Measurements from ENCODE around the gene DOCK3.

The DOCK3 gene

DNA sequence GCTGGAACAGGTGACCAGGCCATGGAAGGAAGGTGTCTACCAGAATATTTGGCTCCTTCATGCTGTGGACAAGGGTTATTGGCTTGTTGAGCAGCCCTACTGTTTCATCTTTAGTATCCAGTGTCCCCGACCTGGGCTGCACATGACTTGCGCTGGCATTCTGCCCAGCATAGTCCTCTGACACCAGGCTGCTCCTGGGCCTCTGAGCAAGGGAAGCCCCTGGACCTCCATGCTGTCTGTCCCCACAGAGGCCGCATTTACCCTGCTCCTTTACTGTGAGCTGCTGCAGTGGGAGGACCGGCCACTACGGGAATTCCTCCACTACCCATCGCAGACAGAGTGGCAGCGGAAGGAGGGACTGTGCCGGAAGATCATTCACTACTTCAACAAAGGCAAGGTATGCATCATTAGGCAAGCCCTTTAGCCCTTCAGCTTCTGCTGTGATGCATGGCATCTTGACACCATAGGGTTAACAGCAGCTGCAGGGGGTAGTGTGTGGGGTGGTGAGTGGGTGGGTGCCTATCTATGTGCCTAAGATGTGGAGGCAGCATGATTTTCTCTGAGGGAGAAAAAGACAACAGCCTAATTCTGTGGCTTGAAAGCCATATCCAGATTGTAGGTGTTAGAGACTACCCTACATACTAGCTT lies 666.4 kb downstream of the DOCK3 start:
- TF ChIP-seq, protein P1, sequence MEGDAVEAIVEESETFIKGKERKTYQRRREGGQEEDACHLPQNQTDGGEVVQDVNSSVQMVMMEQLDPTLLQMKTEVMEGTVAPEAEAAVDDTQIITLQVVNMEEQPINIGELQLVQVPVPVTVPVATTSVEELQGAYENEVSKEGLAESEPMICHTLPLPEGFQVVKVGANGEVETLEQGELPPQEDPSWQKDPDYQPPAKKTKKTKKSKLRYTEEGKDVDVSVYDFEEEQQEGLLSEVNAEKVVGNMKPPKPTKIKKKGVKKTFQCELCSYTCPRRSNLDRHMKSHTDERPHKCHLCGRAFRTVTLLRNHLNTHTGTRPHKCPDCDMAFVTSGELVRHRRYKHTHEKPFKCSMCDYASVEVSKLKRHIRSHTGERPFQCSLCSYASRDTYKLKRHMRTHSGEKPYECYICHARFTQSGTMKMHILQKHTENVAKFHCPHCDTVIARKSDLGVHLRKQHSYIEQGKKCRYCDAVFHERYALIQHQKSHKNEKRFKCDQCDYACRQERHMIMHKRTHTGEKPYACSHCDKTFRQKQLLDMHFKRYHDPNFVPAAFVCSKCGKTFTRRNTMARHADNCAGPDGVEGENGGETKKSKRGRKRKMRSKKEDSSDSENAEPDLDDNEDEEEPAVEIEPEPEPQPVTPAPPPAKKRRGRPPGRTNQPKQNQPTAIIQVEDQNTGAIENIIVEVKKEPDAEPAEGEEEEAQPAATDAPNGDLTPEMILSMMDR (IDR thresholded peaks at IDR 0.05; ENCODE audit: control extremely low read depth, extremely low read depth, low read depth, missing control alignments) = no peak
- DNase-seq (ENCODE audit: extremely low spot score) = no peak
- ChIA-PET POLR2A (no interaction called here), CTCF (no interaction called here)

DNA sequence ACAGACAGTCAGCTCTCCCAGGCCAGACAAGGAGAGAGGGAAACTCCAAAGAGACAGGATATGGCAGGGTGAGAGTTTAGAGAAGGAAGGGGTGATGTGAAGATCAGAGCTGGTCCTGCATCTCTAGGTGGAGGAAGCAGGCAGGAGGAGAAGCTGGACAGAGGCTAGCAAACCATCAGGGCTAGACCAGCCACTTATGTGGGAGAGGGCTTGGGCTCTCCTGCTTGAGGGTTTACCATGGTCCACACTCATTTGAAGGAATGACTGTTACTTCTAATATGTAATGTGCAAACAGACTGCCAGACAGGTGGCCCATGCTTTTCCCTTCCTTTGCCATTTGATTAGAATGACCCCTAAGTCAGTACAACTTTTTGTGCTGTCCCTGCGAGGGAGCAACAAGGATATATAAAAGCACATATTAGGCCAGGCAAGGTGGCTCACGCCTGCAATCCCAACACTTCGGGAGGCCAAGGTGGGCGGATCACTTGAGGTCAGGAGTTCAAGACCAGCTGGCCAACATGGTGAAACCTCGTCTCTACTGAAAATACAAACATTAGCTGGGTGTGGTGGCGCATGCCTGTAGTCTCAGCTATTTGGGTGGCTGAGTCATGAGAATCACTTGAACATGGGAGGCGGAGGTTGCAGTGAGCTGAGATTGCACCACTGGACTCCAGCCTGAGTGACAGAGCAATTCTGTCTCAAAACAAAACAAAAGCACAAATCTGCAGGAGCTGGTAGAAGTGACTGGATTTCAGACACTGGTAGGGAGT lies 669.4 kb downstream of the DOCK3 start:
- CTCF ChIA-PET = interaction anchor here (1.5 kb wide), 1 partner anchor 28 kb away, joined by 4 read pairs; no protein-coding TSS in a partner anchor
- POLR2A ChIA-PET = interaction anchor here (0.5 kb wide), 1 partner anchor 156 kb away, joined by 9 read pairs; no protein-coding TSS in a partner anchor
- DNase-seq (ENCODE audit: extremely low spot score) = no peak

DNA sequence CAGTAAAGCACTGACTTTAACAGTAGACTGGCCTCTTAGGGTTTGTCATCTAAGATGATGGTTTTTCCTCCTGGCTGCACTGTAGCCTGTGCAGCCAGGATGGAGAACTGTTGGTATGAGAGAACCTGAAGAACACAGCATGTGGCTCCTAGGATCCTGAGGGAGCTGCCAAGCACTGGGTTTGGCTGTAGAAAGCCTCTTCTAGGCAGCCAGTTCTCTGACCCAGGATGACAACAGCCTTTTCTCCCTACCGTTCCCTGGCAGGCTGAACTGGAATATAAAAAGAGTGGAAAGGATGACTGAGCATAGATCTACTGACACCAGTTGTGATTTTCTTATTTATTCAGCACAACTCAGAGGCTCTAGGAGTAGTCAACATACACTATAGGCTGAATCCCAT lies 676.0 kb downstream of the DOCK3 start:
- CTCF ChIA-PET = no interaction called here
- no peak for DNase-seq (ENCODE audit: extremely low spot score)
- POLR2A ChIA-PET = no interaction called here
- TF ChIP-seq, protein P1 (IDR thresholded peaks at IDR 0.05; ENCODE audit: control extremely low read depth, extremely low read depth, low read depth, missing control alignments) = no peak

More for the DNA sequence above, 669.4 kb downstream of the DOCK3 start:
- TF ChIP-seq, protein P1 (IDR thresholded peaks at IDR 0.05; ENCODE audit: control extremely low read depth, extremely low read depth, low read depth, missing control alignments) = no peak

DNA sequence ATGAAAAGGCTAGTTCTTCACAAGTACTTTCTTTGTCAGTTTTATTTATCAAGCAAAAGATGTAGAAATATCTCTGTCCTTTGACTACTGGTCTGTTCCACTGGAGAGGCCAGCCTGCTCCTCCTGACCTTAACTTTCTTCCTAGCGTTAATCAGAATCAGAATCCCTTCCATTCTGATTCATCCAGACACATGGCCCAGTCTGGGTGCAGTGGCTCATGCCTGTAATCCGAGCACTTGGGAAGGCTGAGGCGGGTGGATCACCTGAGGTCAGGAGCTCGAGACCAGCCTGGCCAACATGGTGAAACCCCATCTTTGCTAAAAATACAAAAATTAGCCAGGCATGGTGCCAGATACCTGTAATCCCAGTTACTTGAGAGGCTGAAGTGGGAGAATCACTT lies 678.4 kb downstream of the DOCK3 start:
- ChIA-PET POLR2A (no interaction called here), CTCF (interaction anchor here (1.6 kb wide), 1 partner anchor 737 kb away, joined by 3 read pairs; no protein-coding TSS in a partner anchor)
- no peak for DNase-seq (ENCODE audit: extremely low spot score)
- TF ChIP-seq, protein P1 (IDR thresholded peaks at IDR 0.05; ENCODE audit: control extremely low read depth, extremely low read depth, low read depth, missing control alignments) = no peak

DNA sequence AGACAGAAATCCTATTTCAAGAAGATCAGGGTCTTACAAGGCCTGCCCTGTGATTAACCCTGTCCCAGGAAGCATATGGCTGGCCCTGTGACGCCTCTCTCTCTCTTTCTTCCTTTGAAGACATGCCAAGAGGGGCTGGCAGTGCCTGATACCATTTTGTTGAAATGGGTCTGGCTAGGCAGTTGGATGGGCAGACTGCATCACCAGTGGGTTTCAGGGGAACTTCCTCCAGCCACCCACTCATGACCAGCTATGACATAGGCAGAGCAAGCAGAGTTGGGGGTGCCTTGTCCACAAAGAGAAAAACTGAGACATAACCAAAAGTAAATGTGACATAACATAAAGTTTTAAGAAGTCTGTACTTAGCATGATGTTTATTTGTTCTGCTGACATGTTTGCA lies 679.0 kb downstream of the DOCK3 start:
- TF ChIP-seq, protein P1 (IDR thresholded peaks at IDR 0.05; ENCODE audit: control extremely low read depth, extremely low read depth, low read depth, missing control alignments) = no peak
- ChIA-PET POLR2A (no interaction called here), CTCF (interaction anchor here (0.9 to 1.6 kb wide), 2 partner anchors 16 to 737 kb away, joined by 3 read pairs; no protein-coding TSS in a partner anchor)
- no peak for DNase-seq (ENCODE audit: extremely low spot score)

DNA sequence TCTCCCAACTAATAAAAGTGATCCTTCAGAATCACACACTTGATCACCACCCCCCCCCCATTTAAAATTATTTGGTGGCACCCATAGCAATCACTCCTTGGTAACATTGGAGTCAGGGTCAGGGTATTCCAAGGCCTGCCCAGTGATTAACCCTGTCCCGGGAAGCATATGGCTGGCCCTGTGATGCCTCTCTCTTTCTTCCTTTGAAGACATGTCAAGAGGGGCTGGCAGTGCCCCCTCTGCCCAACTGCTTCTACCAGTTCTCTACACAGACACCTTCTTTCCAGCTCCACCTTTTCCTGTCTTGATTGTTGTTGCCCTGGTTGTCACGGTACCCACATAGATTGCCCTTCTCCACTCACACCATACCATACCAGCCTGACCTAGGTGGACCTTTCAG lies 679.4 kb downstream of the DOCK3 start:
- TF ChIP-seq, protein P1 (IDR thresholded peaks at IDR 0.05; ENCODE audit: control extremely low read depth, extremely low read depth, low read depth, missing control alignments) = no peak
- no peak for DNase-seq (ENCODE audit: extremely low spot score)
- POLR2A ChIA-PET = no interaction called here
- CTCF ChIA-PET = interaction anchor here (0.9 to 1.4 kb wide), 2 partner anchors 16 to 44 kb away, joined by 3 to 5 read pairs; no protein-coding TSS in a partner anchor
